Measurements from ENCODE around the gene SPINK5. TPM values are rescaled to one million over a fixed set of nuclear protein-coding genes. Genes with fewer than 3 reads are reported as not detected.
A peak's percentile ranks its signal among the peaks of the same experiment; 100 is the strongest.

The SPINK5 gene
- total RNA-seq, 1 experiment from 2014 or later: 5.9 TPM

DNA sequence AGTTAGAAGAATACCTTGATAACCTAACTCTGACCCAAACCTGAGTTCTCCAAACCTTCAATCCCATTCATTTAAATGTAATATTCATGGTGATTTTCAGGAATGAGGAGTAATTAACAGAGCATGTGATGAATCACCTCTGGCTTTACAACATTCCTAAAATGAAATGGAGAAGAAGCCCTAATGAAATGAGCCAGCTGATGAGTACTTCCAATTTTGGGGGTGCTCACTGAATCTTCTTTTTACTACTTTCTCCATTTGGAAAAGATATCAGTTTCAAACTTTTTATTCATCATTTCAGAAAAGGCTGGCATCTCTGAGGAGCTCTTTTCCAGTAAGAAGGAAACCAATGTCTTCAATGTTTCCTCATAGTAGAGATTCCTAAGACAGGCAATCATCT lies 2.9 kb upstream of the SPINK5 start:
- no peaks in the 10 kb centered on the region; the same call in 1 of the 2 replicates for H3K27me3 Mint-ChIP-seq (ENCODE audit: low read depth)
- H3K36me3 Mint-ChIP-seq: peaks cover 18% of the 10 kb centered on the region
- POLR2A ChIA-PET: no interaction called here
- no peak overlapping the region for H3K4me3 Mint-ChIP-seq
- no peak for DNase-seq (ENCODE audit: low spot score)
- no peaks in the 10 kb centered on the region for H3K4me1 Mint-ChIP-seq
- no peak overlapping the region for H3K27ac Mint-ChIP-seq
- H3K9me3 Mint-ChIP-seq: peaks cover 18% of the 10 kb centered on the region
- CTCF ChIA-PET: no interaction called here
- TF ChIP-seq, protein P1, sequence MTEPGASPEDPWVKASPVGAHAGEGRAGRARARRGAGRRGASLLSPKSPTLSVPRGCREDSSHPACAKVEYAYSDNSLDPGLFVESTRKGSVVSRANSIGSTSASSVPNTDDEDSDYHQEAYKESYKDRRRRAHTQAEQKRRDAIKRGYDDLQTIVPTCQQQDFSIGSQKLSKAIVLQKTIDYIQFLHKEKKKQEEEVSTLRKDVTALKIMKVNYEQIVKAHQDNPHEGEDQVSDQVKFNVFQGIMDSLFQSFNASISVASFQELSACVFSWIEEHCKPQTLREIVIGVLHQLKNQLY (CRISPR knock-in tag; IDR thresholded peaks at IDR 0.05): no peak
- no peak for TF ChIP-seq ZNF396 (CRISPR knock-in tag; IDR thresholded peaks at IDR 0.05; ENCODE audit: borderline replicate concordance)
- TF ChIP-seq, protein P2, sequence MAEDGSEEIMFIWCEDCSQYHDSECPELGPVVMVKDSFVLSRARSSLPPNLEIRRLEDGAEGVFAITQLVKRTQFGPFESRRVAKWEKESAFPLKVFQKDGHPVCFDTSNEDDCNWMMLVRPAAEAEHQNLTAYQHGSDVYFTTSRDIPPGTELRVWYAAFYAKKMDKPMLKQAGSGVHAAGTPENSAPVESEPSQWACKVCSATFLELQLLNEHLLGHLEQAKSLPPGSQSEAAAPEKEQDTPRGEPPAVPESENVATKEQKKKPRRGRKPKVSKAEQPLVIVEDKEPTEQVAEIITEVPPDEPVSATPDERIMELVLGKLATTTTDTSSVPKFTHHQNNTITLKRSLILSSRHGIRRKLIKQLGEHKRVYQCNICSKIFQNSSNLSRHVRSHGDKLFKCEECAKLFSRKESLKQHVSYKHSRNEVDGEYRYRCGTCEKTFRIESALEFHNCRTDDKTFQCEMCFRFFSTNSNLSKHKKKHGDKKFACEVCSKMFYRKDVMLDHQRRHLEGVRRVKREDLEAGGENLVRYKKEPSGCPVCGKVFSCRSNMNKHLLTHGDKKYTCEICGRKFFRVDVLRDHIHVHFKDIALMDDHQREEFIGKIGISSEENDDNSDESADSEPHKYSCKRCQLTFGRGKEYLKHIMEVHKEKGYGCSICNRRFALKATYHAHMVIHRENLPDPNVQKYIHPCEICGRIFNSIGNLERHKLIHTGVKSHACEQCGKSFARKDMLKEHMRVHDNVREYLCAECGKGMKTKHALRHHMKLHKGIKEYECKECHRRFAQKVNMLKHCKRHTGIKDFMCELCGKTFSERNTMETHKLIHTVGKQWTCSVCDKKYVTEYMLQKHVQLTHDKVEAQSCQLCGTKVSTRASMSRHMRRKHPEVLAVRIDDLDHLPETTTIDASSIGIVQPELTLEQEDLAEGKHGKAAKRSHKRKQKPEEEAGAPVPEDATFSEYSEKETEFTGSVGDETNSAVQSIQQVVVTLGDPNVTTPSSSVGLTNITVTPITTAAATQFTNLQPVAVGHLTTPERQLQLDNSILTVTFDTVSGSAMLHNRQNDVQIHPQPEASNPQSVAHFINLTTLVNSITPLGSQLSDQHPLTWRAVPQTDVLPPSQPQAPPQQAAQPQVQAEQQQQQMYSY (CRISPR knock-in tag; IDR thresholded peaks at IDR 0.05): no peak
- ATAC-seq: no peak

DNA sequence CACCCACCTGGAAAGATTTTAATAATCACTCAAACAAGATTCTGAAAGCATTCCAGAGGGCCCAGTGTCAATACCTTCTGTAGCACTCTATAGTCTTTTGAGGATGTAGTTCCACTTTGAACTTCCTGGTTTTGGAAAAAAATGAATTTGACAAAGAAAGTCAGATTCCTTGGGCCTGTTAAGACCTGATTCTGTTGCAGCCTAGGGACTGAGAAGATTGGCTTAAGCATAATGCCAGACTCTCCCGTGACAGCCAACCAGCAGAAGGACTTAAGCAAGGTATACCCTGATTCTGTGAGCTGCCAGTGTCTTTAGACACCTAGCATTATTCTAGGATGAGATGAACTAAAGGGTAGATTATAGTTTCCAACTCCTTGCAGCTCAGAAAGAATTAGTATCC lies 6.8 kb downstream of the SPINK5 start:
- Mint-ChIP-seq H3K27me3 (ENCODE audit: low read depth) (no peaks in the 10 kb centered on the region), H3K4me3 (no peak overlapping the region), H3K4me1 (peaks cover 10% of the 10 kb centered on the region), H3K9me3 (no peaks in the 10 kb centered on the region), H3K27ac (peak overlapping the region; percentile 38; the same call in 1 of the 2 replicates), H3K36me3 (peaks cover 3% of the 10 kb centered on the region; the same call in 1 of the 2 replicates)
- no peak for TF ChIP-seq CBFB (CRISPR knock-in tag; IDR thresholded peaks at IDR 0.05; ENCODE audit: low read depth)
- TF ChIP-seq, protein P3, sequence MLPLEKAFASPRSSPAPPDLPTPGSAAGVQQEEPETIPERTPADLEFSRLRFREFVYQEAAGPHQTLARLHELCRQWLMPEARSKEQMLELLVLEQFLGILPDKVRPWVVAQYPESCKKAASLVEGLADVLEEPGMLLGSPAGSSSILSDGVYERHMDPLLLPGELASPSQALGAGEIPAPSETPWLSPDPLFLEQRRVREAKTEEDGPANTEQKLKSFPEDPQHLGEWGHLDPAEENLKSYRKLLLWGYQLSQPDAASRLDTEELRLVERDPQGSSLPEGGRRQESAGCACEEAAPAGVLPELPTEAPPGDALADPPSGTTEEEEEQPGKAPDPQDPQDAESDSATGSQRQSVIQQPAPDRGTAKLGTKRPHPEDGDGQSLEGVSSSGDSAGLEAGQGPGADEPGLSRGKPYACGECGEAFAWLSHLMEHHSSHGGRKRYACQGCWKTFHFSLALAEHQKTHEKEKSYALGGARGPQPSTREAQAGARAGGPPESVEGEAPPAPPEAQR (CRISPR knock-in tag; IDR thresholded peaks at IDR 0.05): no peak
- TF ChIP-seq FOXJ3 (CRISPR knock-in tag; IDR thresholded peaks at IDR 0.05; ENCODE audit: borderline replicate concordance): no peak
- TF ChIP-seq JUN (CRISPR knock-in tag; IDR thresholded peaks at IDR 0.05): no peak
- TF ChIP-seq, protein P4, sequence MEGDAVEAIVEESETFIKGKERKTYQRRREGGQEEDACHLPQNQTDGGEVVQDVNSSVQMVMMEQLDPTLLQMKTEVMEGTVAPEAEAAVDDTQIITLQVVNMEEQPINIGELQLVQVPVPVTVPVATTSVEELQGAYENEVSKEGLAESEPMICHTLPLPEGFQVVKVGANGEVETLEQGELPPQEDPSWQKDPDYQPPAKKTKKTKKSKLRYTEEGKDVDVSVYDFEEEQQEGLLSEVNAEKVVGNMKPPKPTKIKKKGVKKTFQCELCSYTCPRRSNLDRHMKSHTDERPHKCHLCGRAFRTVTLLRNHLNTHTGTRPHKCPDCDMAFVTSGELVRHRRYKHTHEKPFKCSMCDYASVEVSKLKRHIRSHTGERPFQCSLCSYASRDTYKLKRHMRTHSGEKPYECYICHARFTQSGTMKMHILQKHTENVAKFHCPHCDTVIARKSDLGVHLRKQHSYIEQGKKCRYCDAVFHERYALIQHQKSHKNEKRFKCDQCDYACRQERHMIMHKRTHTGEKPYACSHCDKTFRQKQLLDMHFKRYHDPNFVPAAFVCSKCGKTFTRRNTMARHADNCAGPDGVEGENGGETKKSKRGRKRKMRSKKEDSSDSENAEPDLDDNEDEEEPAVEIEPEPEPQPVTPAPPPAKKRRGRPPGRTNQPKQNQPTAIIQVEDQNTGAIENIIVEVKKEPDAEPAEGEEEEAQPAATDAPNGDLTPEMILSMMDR (IDR thresholded peaks at IDR 0.05): no peak
- no peak for TF ChIP-seq TEAD4 (CRISPR knock-in tag; IDR thresholded peaks at IDR 0.05)
- no peak for TF ChIP-seq ZNF263 (CRISPR knock-in tag; IDR thresholded peaks at IDR 0.05; ENCODE audit: low read depth)
- TF ChIP-seq ZBTB21 (CRISPR knock-in tag; IDR thresholded peaks at IDR 0.05; ENCODE audit: borderline replicate concordance): no peak
- no peak for TF ChIP-seq TEAD1 (CRISPR knock-in tag; IDR thresholded peaks at IDR 0.05)
- TF ChIP-seq, protein P5, sequence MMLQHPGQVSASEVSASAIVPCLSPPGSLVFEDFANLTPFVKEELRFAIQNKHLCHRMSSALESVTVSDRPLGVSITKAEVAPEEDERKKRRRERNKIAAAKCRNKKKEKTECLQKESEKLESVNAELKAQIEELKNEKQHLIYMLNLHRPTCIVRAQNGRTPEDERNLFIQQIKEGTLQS (CRISPR knock-in tag; conservative IDR thresholded peaks at IDR 0.05): no peak
- TF ChIP-seq, protein P6, sequence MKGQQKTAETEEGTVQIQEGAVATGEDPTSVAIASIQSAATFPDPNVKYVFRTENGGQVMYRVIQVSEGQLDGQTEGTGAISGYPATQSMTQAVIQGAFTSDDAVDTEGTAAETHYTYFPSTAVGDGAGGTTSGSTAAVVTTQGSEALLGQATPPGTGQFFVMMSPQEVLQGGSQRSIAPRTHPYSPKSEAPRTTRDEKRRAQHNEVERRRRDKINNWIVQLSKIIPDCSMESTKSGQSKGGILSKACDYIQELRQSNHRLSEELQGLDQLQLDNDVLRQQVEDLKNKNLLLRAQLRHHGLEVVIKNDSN (CRISPR knock-in tag; IDR thresholded peaks at IDR 0.05): no peak
- TF ChIP-seq SMAD4 (CRISPR knock-in tag; IDR thresholded peaks at IDR 0.05): no peak
- TF ChIP-seq, protein P7, sequence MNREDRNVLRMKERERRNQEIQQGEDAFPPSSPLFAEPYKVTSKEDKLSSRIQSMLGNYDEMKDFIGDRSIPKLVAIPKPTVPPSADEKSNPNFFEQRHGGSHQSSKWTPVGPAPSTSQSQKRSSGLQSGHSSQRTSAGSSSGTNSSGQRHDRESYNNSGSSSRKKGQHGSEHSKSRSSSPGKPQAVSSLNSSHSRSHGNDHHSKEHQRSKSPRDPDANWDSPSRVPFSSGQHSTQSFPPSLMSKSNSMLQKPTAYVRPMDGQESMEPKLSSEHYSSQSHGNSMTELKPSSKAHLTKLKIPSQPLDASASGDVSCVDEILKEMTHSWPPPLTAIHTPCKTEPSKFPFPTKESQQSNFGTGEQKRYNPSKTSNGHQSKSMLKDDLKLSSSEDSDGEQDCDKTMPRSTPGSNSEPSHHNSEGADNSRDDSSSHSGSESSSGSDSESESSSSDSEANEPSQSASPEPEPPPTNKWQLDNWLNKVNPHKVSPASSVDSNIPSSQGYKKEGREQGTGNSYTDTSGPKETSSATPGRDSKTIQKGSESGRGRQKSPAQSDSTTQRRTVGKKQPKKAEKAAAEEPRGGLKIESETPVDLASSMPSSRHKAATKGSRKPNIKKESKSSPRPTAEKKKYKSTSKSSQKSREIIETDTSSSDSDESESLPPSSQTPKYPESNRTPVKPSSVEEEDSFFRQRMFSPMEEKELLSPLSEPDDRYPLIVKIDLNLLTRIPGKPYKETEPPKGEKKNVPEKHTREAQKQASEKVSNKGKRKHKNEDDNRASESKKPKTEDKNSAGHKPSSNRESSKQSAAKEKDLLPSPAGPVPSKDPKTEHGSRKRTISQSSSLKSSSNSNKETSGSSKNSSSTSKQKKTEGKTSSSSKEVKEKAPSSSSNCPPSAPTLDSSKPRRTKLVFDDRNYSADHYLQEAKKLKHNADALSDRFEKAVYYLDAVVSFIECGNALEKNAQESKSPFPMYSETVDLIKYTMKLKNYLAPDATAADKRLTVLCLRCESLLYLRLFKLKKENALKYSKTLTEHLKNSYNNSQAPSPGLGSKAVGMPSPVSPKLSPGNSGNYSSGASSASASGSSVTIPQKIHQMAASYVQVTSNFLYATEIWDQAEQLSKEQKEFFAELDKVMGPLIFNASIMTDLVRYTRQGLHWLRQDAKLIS (CRISPR knock-in tag; IDR thresholded peaks at IDR 0.05; ENCODE audit: borderline replicate concordance): no peak
- ChIA-PET POLR2A (no interaction called here), CTCF (no interaction called here)
- DNase-seq (ENCODE audit: low spot score) (no peak), ATAC-seq (no peak)

All from WTC11 (cell line).